Measurements from ENCODE around the gene MISFA.

MISFA gene

GRCh38 chr11:18650353-18650752 is 50.8 kb downstream of the MISFA start:
- H2AFZ ChIP-seq (ENCODE audit: low read depth, low read length, severe bottlenecking), result no peak overlapping the region
- H3K36me3 ChIP-seq (ENCODE audit: low read length), result no peaks in the 10 kb centered on the region
- no peak overlapping the region for H3K9ac ChIP-seq (ENCODE audit: low read length)
- H3F3A ChIP-seq (ENCODE audit: insufficient read depth), result no peaks in the 10 kb centered on the region
- H3K27me3 ChIP-seq (ENCODE audit: low read length), result no peaks in the 10 kb centered on the region
- no peak overlapping the region for H3K4me3 ChIP-seq (ENCODE audit: insufficient read depth, low read length, poor library complexity, severe bottlenecking)
- no peaks in the 10 kb centered on the region for H3K9me2 ChIP-seq (replicated peaks; ENCODE audit: insufficient read depth, low read length)
- no peaks in the 10 kb centered on the region for H4K20me1 ChIP-seq (ENCODE audit: low read depth, low read length)
- H3K79me2 ChIP-seq (ENCODE audit: insufficient read depth, low read length), result no peaks in the 10 kb centered on the region
- no peak overlapping the region for H3K27ac ChIP-seq (ENCODE audit: low read depth, low read length)
- no peak overlapping the region for H3K4me2 ChIP-seq (ENCODE audit: low read depth, low read length, poor library complexity, severe bottlenecking)
- TF ChIP-seq EZH2phosphoT487 (conservative IDR thresholded peaks at IDR 0.05; ENCODE audit: low read length), result no peak
- TF ChIP-seq CTCF (IDR thresholded peaks at IDR 0.05; ENCODE audit: insufficient read depth, low read length, poor library complexity, severe bottlenecking), result no peak
- no peaks in the 10 kb centered on the region for H3K9me3 ChIP-seq (ENCODE audit: insufficient read depth, low read length)

- Histone ChIP-seq H2AFZ (ENCODE audit: low read depth, low read length, severe bottlenecking) (peak overlapping the region; percentile 97), H3K79me2 (ENCODE audit: insufficient read depth, low read length) (no peaks in the 10 kb centered on the region), H3K4me3 (ENCODE audit: insufficient read depth, low read length, poor library complexity, severe bottlenecking) (peak overlapping the region; percentile 23), H3K4me2 (ENCODE audit: low read depth, low read length, poor library complexity, severe bottlenecking) (peak overlapping the region; percentile 44), H3K9me3 (ENCODE audit: insufficient read depth, low read length) (no peaks in the 10 kb centered on the region), H4K20me1 (ENCODE audit: low read depth, low read length) (no peaks in the 10 kb centered on the region), H3K27me3 (ENCODE audit: low read length) (no peaks in the 10 kb centered on the region), H3F3A (ENCODE audit: insufficient read depth) (no peaks in the 10 kb centered on the region), H3K36me3 (ENCODE audit: low read length) (no peaks in the 10 kb centered on the region), H3K9me2 (replicated peaks; ENCODE audit: insufficient read depth, low read length) (no peaks in the 10 kb centered on the region), H3K9ac (ENCODE audit: low read length) (peak overlapping the region; percentile 6; the same call in 1 of the 2 replicates), H3K27ac (ENCODE audit: low read depth, low read length) (no peak overlapping the region)
- no peak for TF ChIP-seq EZH2phosphoT487 (conservative IDR thresholded peaks at IDR 0.05; ENCODE audit: low read length)
- TF ChIP-seq CTCF (IDR thresholded peaks at IDR 0.05; ENCODE audit: insufficient read depth, low read length, poor library complexity, severe bottlenecking), result peak; percentile 83
Observed at GRCh38 chr11:18650859-18651557, 51.4 kb downstream of the MISFA start.
